TTC549 (cell line): ENCODE measurements around the gene SPTLC3.

Experiments used
- FAIRE-seq: peaks from 2 replicates; lab custom pipeline; 2012; peaks lifted over from hg19 to GRCh38; lab: Jason Lieb, UNC

Gene SPTLC3

DNA sequence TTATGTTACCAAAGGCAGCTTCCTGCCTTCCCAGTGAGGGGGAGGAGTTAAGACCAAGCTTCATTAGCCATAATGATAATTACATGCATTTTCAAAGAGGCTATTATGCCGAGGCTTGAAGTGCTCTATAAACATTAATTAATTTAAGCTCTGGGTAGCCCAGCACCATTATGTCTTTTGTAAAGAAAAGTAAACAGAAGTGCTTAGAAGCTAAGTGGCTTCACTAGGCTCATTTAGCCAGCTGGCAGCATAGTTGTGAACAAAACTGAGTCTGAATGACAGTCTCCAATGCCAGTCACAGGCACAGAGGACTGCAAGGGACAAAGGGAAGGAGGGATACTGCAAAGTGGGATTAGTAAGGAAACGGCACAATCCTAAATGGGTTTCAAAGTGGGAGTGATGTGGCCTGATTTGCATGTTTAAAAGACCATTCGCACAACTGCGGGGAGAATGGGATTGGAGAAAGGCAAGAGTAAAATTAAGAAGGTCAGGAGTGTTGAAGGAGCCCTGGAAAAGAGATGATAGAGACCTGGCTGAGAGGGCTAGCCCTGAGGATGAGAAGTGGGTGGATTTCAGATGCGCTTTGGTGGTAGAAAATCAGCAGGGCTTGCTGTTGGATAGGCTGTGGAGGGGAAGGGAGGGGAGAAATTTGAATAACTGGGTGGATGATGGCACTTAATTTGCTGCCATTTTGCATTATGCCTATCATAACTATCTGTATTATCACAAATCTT is 192.2 kb downstream of the SPTLC3 start:
- FAIRE-seq: no peak

DNA sequence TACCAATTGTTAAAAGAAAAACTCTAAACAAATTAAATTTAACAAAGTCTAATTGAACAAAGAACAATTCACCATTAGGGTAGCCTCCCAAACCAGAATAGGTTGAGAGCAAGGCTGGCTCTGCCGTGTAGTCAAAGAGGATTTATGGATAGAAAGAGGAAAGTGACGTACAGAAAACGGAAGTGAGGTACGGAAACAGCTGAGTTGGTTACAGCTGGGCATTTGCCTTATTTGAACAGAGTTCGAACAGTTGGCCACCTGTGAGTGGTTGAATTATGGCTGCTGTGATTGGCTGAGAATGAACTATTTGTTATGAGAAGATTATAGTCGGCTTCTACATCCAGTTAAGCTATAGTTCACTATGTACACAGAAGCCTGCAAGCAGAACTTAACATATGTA is 193.8 kb downstream of the SPTLC3 start:
- no peak for FAIRE-seq

DNA sequence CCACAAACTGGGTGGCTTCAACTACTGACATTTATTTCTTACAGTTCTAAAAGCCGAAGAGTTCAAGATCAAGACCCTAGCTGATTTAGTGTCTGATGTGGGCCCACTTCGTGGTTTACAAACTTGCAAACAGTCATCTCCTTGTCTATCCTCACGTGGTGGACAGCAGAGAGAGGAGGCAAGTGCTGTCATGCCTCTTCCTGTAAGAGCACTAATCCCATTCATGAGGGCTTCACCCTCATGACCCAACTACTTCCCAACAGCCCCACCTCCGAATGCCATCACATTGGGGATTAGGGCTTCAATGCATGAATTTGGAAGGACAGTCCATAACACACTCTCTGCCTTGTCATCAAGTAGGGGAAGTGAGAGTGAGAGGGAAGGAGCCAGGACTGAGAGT is 196.7 kb downstream of the SPTLC3 start:
- FAIRE-seq: no peak

DNA sequence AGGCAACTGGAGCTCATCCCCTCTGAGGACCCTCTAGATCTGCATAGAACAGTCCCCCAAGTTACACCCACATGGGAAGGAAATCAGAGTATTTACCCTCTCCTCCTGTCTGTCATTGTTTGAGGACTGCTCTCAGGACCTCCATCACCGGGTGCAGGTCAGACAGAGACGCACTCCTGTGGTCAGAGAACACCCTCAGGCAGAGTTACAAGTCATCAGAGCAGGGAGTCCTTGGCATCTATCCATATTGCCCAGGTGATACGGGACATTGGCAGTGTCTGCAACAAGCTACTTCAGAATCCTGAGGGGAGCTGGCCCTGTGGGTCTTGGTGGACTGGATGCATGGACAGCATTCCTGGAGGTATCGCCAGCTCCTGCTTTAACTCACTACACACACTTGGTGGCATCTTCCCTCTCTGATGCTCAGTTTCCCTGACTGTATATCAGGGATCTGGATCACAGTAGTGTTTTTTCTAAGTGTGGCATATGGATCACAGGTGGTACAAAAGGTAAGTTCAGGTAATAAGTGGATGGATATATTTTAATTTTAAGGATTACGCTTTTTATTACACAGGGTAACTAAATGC is 197.2 kb downstream of the SPTLC3 start:
- FAIRE-seq: no peak

DNA sequence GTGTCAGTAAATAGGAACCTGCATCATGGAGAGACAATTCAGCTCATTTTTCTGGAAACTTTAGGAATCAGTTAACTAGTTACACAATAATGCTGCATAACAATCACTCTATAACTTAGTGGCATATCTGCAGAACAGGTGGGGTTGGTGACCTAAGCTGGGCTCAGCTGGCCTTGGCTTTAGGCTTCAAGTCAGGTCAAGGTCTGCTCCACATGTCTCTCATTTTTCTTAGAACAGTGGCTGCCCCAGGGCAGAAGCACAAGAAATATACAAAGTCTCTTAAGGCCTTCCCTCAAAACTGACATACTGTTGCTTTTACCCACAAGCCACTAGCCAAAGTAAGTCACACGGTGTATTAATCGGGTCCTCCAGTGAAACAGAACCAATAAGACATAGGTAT is 198.2 kb downstream of the SPTLC3 start:
- FAIRE-seq: no peak

DNA sequence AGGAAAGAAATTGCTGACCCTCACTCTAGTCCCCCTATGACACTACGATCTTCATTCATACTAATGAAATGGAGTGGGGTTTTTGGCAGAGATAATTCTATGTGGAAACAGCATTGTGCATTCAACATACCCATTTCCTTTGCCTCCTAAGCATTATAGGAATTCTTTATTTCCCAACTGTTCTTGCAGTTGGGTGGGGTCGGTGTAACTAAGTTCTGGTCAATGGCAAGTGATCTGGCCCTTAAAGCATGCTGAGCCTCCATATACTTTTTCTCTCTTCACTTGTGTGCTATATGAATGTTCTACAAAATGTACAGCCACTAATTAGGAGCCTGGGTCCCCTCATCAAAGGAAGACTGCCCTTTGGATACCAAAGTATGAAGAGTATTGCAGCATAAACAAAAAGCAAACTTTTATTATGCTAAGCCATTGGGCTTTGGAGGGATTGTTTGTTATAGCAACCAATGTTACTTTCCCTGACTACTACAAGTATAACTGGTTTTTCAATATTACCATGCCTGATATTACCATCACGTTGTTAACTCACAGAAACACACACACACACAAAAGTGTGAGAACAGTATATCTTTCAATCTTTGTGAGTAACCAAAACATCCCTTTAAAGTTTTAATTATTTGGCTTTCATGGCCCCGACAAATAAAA is 203.3 kb downstream of the SPTLC3 start:
- FAIRE-seq: no peak

DNA sequence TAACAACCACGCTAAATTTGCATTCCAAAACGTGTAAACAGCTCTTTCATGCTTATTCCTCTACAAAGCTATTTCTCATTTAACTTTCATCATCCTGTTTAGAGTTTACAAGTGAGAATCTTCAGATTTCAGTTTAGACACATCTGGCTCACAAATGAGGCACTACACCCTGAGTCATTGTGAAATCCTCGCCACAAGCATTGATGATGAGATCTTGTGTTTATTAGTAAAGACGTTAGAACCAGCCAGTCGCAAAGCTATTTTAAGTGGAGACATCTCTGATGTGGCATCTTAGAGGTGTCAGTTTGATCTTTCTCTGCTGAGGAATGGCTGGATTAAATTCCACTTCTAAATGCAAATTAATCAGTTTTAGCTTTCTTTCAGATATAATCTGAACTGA is 204.0 kb downstream of the SPTLC3 start:
- FAIRE-seq: no peak

DNA sequence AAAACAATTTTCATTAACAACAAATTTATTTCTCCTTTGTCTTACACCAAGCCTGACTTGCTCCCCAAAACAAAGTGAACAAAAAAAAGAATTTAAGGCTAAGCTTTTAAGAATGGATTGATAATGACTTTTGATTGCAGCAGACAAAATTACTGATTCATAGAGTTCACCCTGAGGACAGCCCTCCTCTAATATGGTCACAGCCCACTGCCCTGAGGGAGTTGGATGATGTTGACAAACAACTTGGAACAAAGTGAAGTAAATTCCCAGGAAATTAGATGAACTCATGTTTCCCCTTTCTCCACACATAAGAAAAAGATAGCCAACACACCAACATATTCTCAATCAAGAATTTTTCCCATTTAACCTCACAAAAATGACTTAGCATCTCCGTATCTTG is 204.6 kb downstream of the SPTLC3 start:
- no peak for FAIRE-seq

DNA sequence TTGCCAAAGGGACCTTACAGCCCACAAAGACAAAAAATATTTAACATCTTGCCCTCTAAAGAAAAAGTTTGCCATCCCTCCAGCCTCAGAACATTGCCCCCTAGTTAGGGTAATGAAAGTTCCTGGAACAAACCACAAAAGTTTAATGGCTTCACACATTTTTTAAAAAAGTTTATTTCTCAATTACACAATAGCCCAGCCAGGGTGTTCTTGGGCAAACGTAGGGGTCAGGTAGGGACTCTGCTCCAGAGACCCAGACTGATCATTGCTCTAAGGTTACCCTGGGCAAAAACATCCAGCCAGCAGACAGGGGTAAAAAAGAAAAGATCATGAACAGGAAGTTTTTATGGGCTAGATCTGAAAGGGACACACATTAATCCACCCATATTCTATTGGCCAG is 207.8 kb downstream of the SPTLC3 start:
- no peak for FAIRE-seq
